ENCODE data around the gene PRR36. TPM values are rescaled to one million over a fixed set of nuclear protein-coding genes. Genes with fewer than 3 reads are reported as not detected.

Gene PRR36
- total RNA-seq, 6 experiments from 2014 or later = 0.05 to 0.18 (median 0.09) TPM; not detected in 2

- no peak for DNase-seq
- Mint-ChIP-seq H3K4me3 (no peak overlapping the region), H3K4me1 (ENCODE audit: low read depth) (peaks cover 8% of the 10 kb centered on the region; the same call in 1 of the 2 replicates), H3K9me3 (no peaks in the 10 kb centered on the region), H3K36me3 (ENCODE audit: low read depth) (no peaks in the 10 kb centered on the region), H3K27ac (no peak overlapping the region), H3K27me3 (ENCODE audit: insufficient read depth) (peaks cover 4% of the 10 kb centered on the region)
- TF ChIP-seq CTCF (IDR thresholded peaks at IDR 0.05) = no peak
These were observed 8.9 kb upstream of the PRR36 start for GRCh38 chr19:7883105-7883504.

GRCh38 chr19:7881910-7882309 is 7.7 kb upstream of the PRR36 start:
- DNase-seq = no peak
- TF ChIP-seq CTCF (IDR thresholded peaks at IDR 0.05) = no peak
- Mint-ChIP-seq H3K4me3 (no peak overlapping the region), H3K36me3 (ENCODE audit: low read depth) (no peaks in the 10 kb centered on the region), H3K9me3 (no peaks in the 10 kb centered on the region), H3K27me3 (ENCODE audit: insufficient read depth) (peaks cover 4% of the 10 kb centered on the region), H3K27ac (no peak overlapping the region), H3K4me1 (ENCODE audit: low read depth) (peaks cover 14% of the 10 kb centered on the region)

- Mint-ChIP-seq H3K36me3 (ENCODE audit: low read depth) (no peaks in the 10 kb centered on the region), H3K27ac (no peak overlapping the region), H3K4me1 (ENCODE audit: low read depth) (peaks cover 14% of the 10 kb centered on the region), H3K27me3 (ENCODE audit: insufficient read depth) (peaks cover 11% of the 10 kb centered on the region), H3K9me3 (no peaks in the 10 kb centered on the region), H3K4me3 (no peak overlapping the region)
- no peak for DNase-seq
- no peak for TF ChIP-seq CTCF (IDR thresholded peaks at IDR 0.05)
These were observed 5.6 kb upstream of the PRR36 start for GRCh38 chr19:7879836-7880235.

DNA sequence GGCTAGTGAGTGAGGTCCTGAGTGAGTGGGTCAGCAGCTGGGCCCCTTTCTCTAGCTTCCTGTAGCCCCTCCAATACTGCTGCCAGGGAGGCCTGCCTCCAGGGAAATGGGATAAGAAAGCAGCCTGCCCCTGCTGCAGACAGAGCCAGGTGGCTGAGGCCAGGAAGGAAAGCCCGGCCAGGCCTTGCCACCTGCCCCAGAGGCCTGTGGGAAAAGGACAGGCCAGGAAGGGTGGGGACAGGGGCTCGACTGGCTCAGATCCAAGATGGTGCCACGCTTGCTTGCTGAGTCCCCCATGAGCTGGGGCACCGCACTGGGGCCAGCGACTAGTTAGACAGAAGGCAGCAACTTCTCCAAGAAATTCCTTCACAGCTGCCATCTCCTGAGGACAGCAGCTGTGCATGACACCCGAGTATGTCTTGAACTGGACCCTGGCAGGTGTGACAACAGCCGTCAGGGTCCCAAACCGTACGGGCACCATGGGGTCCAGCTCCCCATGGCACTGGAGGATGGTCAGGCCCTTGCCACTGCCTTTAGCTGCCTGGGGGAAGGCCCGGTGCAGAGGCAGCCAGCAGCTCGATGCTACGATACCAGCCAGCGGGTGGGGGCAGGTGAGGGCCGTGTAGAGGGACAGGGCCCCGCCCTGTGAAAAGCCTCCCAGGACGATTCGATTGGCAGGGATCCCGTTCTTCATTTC is 5.1 kb upstream of the PRR36 start:
- Mint-ChIP-seq H3K4me1 (ENCODE audit: low read depth) (peaks cover 13% of the 10 kb centered on the region), H3K36me3 (ENCODE audit: low read depth) (no peaks in the 10 kb centered on the region), H3K4me3 (no peak overlapping the region), H3K27me3 (ENCODE audit: insufficient read depth) (peaks cover 13% of the 10 kb centered on the region), H3K9me3 (no peaks in the 10 kb centered on the region), H3K27ac (no peak overlapping the region)
- TF ChIP-seq CTCF (IDR thresholded peaks at IDR 0.05) = no peak
- DNase-seq = no peak

- Mint-ChIP-seq H3K4me1 (ENCODE audit: low read depth) (peaks cover 7% of the 10 kb centered on the region), H3K36me3 (ENCODE audit: low read depth) (no peaks in the 10 kb centered on the region), H3K9me3 (no peaks in the 10 kb centered on the region), H3K4me3 (no peak overlapping the region), H3K27ac (no peak overlapping the region), H3K27me3 (ENCODE audit: insufficient read depth) (peaks cover 19% of the 10 kb centered on the region)
- DNase-seq = peak; percentile 17
- TF ChIP-seq CTCF (IDR thresholded peaks at IDR 0.05) = no peak
These were observed 3.2 kb upstream of the PRR36 start for GRCh38 chr19:7877249-7877836.

Measured in HFFc6 (cell line).